Stimulated activated CD8-positive, alpha-beta memory T cell treated with anti-CD3 and anti-CD28 coated beads, Interleukin-15, amount 100 ng/mL, for 24 hours (primary cell): Measurements from ENCODE around the gene GEMIN2.
"Not testable (repeated sequence)": the region's sequence is repeated elsewhere in the genome, so short reads cannot be mapped to it uniquely, and the experiment has no call there.

ENCODE experiments used
- DNase-seq: peaks from one replicate; pipeline ENCODE4 v3.0.0-alpha.2; 2020; ENCODE audit warnings: low read depth

The GEMIN2 gene

GRCh38 chr14:39176263-39177167 lies 62.4 kb downstream of the GEMIN2 start:
- no peak for DNase-seq

- no peak for DNase-seq
These were observed 63.0 kb downstream of the GEMIN2 start for GRCh38 chr14:39177168-39177545.

- no peak for DNase-seq
These were observed 64.9 kb downstream of the GEMIN2 start for GRCh38 chr14:39179042-39179441.

GRCh38 chr14:39180553-39180952 lies 66.4 kb downstream of the GEMIN2 start:
- DNase-seq: no peak

GRCh38 chr14:39181026-39181692 lies 67.0 kb downstream of the GEMIN2 start:
- no peak for DNase-seq

GRCh38 chr14:39181693-39182047 lies 67.5 kb downstream of the GEMIN2 start:
- no peak for DNase-seq

- DNase-seq: no peak
These were observed 68.9 kb downstream of the GEMIN2 start for GRCh38 chr14:39182770-39183684.

- DNase-seq: not testable (repeated sequence)
These were observed 69.5 kb downstream of the GEMIN2 start for GRCh38 chr14:39183685-39184003.

GRCh38 chr14:39184628-39185255 lies 70.6 kb downstream of the GEMIN2 start:
- no peak for DNase-seq

GRCh38 chr14:39185256-39186049 lies 71.3 kb downstream of the GEMIN2 start:
- DNase-seq: no peak
